ENCODE data around the gene HERC4.

Gene HERC4

GRCh38 chr10:68103901-68104300 lies 28.8 kb upstream of the HERC4 start:
- TF ChIP-seq, protein P1, sequence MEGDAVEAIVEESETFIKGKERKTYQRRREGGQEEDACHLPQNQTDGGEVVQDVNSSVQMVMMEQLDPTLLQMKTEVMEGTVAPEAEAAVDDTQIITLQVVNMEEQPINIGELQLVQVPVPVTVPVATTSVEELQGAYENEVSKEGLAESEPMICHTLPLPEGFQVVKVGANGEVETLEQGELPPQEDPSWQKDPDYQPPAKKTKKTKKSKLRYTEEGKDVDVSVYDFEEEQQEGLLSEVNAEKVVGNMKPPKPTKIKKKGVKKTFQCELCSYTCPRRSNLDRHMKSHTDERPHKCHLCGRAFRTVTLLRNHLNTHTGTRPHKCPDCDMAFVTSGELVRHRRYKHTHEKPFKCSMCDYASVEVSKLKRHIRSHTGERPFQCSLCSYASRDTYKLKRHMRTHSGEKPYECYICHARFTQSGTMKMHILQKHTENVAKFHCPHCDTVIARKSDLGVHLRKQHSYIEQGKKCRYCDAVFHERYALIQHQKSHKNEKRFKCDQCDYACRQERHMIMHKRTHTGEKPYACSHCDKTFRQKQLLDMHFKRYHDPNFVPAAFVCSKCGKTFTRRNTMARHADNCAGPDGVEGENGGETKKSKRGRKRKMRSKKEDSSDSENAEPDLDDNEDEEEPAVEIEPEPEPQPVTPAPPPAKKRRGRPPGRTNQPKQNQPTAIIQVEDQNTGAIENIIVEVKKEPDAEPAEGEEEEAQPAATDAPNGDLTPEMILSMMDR (conservative IDR thresholded peaks at IDR 0.05; ENCODE audit: low read depth, low read length): no peak

DNA sequence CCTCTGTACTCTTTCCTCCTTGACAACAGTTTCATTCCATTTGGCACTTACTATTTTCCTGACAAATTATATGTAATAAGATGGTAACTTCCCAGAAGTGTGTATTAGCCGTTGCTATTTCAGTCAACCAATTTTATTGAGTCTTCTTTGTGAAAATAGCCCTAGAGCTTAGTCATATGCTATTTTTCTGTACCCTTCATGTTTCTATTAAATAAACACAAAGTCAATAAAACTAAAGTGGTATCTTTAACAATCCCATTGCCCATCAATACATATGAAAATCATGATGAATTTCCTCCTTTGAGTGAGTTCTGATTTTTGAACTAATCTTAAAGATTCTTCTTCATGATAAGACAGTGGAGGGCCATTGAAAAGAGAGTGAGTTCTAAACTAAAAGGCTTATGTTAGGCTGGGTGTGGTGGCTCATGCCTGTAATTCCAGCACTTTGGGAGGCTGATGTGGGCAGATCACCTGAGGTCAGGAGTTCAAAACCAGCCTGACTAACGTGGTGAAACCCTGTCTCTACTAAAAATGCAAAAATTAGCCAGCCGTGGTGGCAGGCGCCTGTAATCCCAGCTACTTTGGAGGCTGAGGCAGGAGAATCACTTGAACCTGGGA lies 28.3 kb upstream of the HERC4 start:
- TF ChIP-seq, protein P1 (conservative IDR thresholded peaks at IDR 0.05; ENCODE audit: low read depth, low read length): no peak
- H3K4me3 ChIP-seq (ENCODE audit: low read length): no peak overlapping the region
- no peak for DNase-seq (ENCODE audit: low read depth)

More at GRCh38 chr10:68103901-68104300, 28.8 kb upstream of the HERC4 start:
- no peak for DNase-seq (ENCODE audit: low read depth)
- no peak overlapping the region for H3K4me3 ChIP-seq (ENCODE audit: low read length)

GRCh38 chr10:68101066-68101465 lies 26.0 kb upstream of the HERC4 start:
- no peak for DNase-seq (ENCODE audit: low read depth)
- no peak overlapping the region for H3K4me3 ChIP-seq (ENCODE audit: low read length)
- TF ChIP-seq, protein P1 (conservative IDR thresholded peaks at IDR 0.05; ENCODE audit: low read depth, low read length): no peak

DNA sequence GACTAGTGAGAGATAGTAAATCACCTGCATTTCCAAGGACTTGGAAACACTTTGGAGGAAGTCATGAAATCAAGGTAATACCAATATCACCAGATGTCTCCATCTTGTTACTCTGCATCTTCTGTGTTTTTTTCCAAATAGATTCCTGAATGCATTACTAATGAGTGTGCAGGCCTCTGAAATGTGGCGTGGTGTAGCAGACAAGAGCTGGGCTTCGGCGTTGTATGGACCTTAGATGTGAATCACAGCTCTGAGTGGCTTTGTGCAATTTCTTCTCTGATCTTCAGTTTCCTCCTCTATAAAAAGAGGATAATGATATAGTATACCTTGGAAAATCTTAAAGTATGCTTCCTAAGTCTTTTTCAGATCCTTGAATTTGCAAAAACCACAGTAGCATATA lies 24.7 kb upstream of the HERC4 start:
- no peak for DNase-seq (ENCODE audit: low read depth)
- TF ChIP-seq, protein P1 (conservative IDR thresholded peaks at IDR 0.05; ENCODE audit: low read depth, low read length): no peak
- H3K4me3 ChIP-seq (ENCODE audit: low read length): no peak overlapping the region

DNA sequence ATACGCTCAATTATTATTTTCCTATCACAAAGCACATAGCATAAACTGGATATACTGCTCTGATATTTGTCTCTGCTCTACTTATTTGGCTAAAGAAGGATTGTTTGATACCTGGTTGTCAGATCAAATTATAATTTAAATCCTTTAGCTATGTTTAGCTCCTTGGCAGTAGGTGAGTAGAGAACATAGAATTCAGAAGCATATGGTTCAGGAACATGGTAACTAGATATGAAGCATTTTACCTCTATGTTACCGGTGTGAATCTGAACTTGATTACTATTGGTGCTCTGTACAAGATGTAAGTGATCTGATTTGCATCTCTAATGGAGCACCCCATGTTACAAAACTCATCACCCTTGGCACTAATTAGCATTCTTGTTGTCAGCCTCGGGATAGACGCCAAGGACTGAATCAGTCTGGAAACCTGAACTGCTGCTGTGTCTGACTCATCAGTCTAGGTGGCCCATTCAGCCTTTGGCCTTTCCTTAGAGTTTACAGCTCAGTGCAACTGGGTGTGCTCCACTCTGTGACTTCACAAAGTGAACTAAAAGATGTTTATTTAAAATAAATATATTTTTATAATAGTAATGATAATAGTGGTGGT lies 21.9 kb upstream of the HERC4 start:
- TF ChIP-seq, protein P1 (conservative IDR thresholded peaks at IDR 0.05; ENCODE audit: low read depth, low read length): no peak
- H3K4me3 ChIP-seq (ENCODE audit: low read length): no peak overlapping the region
- DNase-seq (ENCODE audit: low read depth): peak; percentile 90

- H3K4me3 ChIP-seq (ENCODE audit: low read length): no peak overlapping the region
- no peak for DNase-seq (ENCODE audit: low read depth)
- TF ChIP-seq, protein P1 (conservative IDR thresholded peaks at IDR 0.05; ENCODE audit: low read depth, low read length): no peak
Measured at GRCh38 chr10:68095153-68095552, 20.1 kb upstream of the HERC4 start.

DNA sequence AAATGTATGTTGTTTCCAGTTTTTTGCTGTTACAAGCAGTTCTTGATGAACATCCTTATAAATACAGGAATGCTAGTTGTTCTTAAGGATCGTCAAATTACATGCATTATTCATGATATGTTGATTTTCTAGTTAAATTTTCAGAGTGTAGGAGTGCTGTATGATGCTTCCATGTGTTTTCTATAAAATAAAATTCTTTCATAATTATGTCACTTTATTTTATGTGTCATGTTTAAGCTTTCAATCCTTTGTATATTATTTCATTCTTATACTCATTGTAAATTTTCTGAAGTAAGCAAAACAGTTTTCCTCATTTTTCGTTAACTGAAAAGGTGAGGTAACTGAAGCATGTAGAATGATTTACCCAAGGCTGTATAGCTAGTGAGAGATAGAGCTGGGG lies 17.4 kb upstream of the HERC4 start:
- TF ChIP-seq, protein P1 (conservative IDR thresholded peaks at IDR 0.05; ENCODE audit: low read depth, low read length): no peak
- DNase-seq (ENCODE audit: low read depth): no peak

More for the DNA sequence above, 17.4 kb upstream of the HERC4 start:
- no peak overlapping the region for H3K4me3 ChIP-seq (ENCODE audit: low read length)
